B cell (primary cell): ENCODE measurements around the gene NCK2. TPM values are rescaled to one million over a fixed set of nuclear protein-coding genes. Genes with fewer than 3 reads are reported as not detected.
A peak's percentile ranks its signal among the peaks of the same experiment; 100 is the strongest.

Experiments used
- ATAC-seq: fragments of 200-7000 bp; cut with Tn5 transposase; one replicate; pipeline ENCODE4 v1.10.0; 2021; ENCODE audit warnings: low read depth, mild to moderate bottlenecking, moderate number of reproducible peaks, moderate library complexity
- CTCF ChIA-PET: fragments of 350-600 bp; sonication (Branson Sonifier 250); formaldehyde crosslinking; loops from one replicate; lab custom pipeline; 2021; ENCODE audit warnings: antibody characterized with exemption, inconsistent platforms; lab: Charles Lee
- POLR2A ChIA-PET: fragments of 350-600 bp; sonication (Branson Sonifier 250); formaldehyde crosslinking; loops from one replicate; lab custom pipeline; 2021; ENCODE audit warnings: antibody characterized with exemption; lab: Charles Lee
- DNase-seq: peaks from one replicate; pipeline ENCODE4 v3.0.0; 2013
- H2AFZ ChIP-seq: 2 replicates; pipeline ENCODE4 v1.6.1; 2012; ENCODE audit warnings: mild to moderate bottlenecking, low read depth, low read length; ENCODE audit not compliant: insufficient read depth, poor library complexity, severe bottlenecking
- H3K27ac ChIP-seq, 2 donors: 1 replicate in 1 of 2; 2 replicates in 1 of 2; pipeline ENCODE4 v1.5.1; 2012 to 2013; ENCODE audit warnings: low read length in 2 of 2, mild to moderate bottlenecking in 2 of 2, moderate library complexity in 1 of 2
- H3K27me3 ChIP-seq, 4 experiments: fragments of 200-600 bp in 1 of 4; sonication (generic) in 1 of 4; replicated peaks in 1 of 4; 1 replicate in 2 of 4; 2 replicates in 2 of 4; pipeline versions ENCODE4 v1.6.1 to v1.7.0; 2013 to 2016; ENCODE audit warnings: low read length in 3 of 4, mild to moderate bottlenecking in 2 of 4, mixed read lengths in 1 of 4, moderate library complexity in 1 of 4; ENCODE audit not compliant: insufficient read depth in 4 of 4, control insufficient read depth in 3 of 4; ENCODE audit errors: control extremely low read depth in 1 of 4
- H3K36me3 ChIP-seq, 2 experiments: replicated peaks in 1 of 2; 1 replicate in 1 of 2; 2 replicates in 1 of 2; pipeline versions ENCODE4 v1.6.1 to v1.7.1; 2013; ENCODE audit warnings: low read length in 1 of 2; ENCODE audit not compliant: insufficient read depth in 2 of 2, control insufficient read depth in 1 of 2; ENCODE audit errors: control extremely low read depth in 1 of 2, extremely low read depth in 1 of 2
- H3K4me1 ChIP-seq, 2 donors: fragments of 200-600 bp in 1 of 2; sonication (generic) in 1 of 2; 1 replicate in 1 of 2; 2 replicates in 1 of 2; pipeline versions ENCODE4 v1.5.1 to v1.6.1; 2013 to 2017; ENCODE audit warnings: low read length in 2 of 2; ENCODE audit not compliant: control insufficient read depth in 2 of 2, insufficient read depth in 2 of 2
- H3K4me2 ChIP-seq: replicated peaks from 2 replicates; pipeline ENCODE3; 2012; ENCODE audit warnings: mild to moderate bottlenecking, low read depth, low read length; ENCODE audit not compliant: poor library complexity, severe bottlenecking
- H3K4me3 ChIP-seq, 5 experiments: fragments of 200-600 bp in 1 of 5; sonication (generic) in 1 of 5; 1 replicate in 3 of 5; 2 replicates in 2 of 5; pipeline versions ENCODE4 v1.5.1 to v1.7.0; 2011 to 2016; ENCODE audit warnings: low read length in 4 of 5, mild to moderate bottlenecking in 4 of 5, low read depth in 2 of 5, control low read depth in 1 of 5, moderate library complexity in 1 of 5; ENCODE audit not compliant: insufficient read depth in 1 of 5; ENCODE audit errors: control extremely low read depth in 1 of 5, extremely low read depth in 1 of 5
- H3K79me2 ChIP-seq: fragments of 200-600 bp; sonication (generic); one replicate; pipeline ENCODE4 v1.6.0; 2016; ENCODE audit warnings: low read length; ENCODE audit not compliant: control insufficient read depth, insufficient read depth
- H3K9ac ChIP-seq: fragments of 200-600 bp; sonication (generic); 2 replicates; pipeline ENCODE4 v1.6.1; 2017; ENCODE audit warnings: mild to moderate bottlenecking, low read length, moderate library complexity
- H3K9me3 ChIP-seq, 3 donors: one replicate each; pipeline versions ENCODE4 v1.6.1 to v1.7.1; 2013; ENCODE audit warnings: low read length in 2 of 3; ENCODE audit not compliant: control insufficient read depth in 2 of 3, insufficient read depth in 1 of 3; ENCODE audit errors: control extremely low read depth in 1 of 3
- H4K20me1 ChIP-seq: 2 replicates; pipeline ENCODE4 v1.6.0; 2012; ENCODE audit warnings: mild to moderate bottlenecking, low read length; ENCODE audit not compliant: insufficient read depth, control insufficient read depth, poor library complexity, severe bottlenecking
- H3K27ac Mint-ChIP-seq: one replicate; pipeline ENCODE4 v1.8.0; 2021; ENCODE audit warnings: mixed read lengths
- H3K27me3 Mint-ChIP-seq: one replicate; pipeline ENCODE4 v1.8.0; 2021; ENCODE audit warnings: mixed read lengths
- H3K4me1 Mint-ChIP-seq: one replicate; pipeline ENCODE4 v1.8.0; 2021; ENCODE audit warnings: mixed read lengths
- H3K4me3 Mint-ChIP-seq: one replicate; pipeline ENCODE4 v1.8.0; 2021; ENCODE audit warnings: mixed read lengths
- H3K9me3 Mint-ChIP-seq: one replicate; pipeline ENCODE4 v1.8.0; 2022; ENCODE audit warnings: mixed read lengths; ENCODE audit not compliant: insufficient read depth
- EZH2 ChIP-seq: IDR thresholded peaks from 2 replicates; pipeline ENCODE4 v1.6.1; 2012; ENCODE audit warnings: borderline replicate concordance, low read depth, mild to moderate bottlenecking, moderate library complexity, low read length; ENCODE audit not compliant: insufficient read depth, poor library complexity, severe bottlenecking
- whole genome bisulfite sequencing: methylation state at CpG from one replicate; pipeline ENCODE4 v1.1.5; 2013; ENCODE audit warnings: missing lambda C conversion rate; ENCODE audit not compliant: insufficient coverage; 5-methylcytosine and 5-hydroxymethylcytosine counted together
- intact Hi-C: fragments of 100-400 bp; cut with micrococcal nuclease; formaldehyde crosslinking; loops from one replicate; pipeline ENCODE4 v1.10.0; 2022
- polyA plus RNA-seq: library from polyadenylated mRNA; depleted of rRNA; stranded (reverse); fragments of >200 nt; gene quantifications from 2 replicates; pipeline ENCODE4 v1.2.3, GENCODE V29; 2012
- total RNA-seq, 2 donors: library from RNA; stranded (reverse); fragments of 120-200 nt in 1 of 2; gene quantifications; 1 replicate in 1 of 2; 2 replicates in 1 of 2; pipeline versions ENCODE4 v1.2.3 to v1.2.4, GENCODE V29; 2013 to 2022
- TF ChIP-seq, protein P1 (sequence below): fragments of 200-600 bp; IDR thresholded peaks from one replicate; pipeline ENCODE4 v1.8.0; 2022; ENCODE audit warnings: antibody characterized with exemption, mild to moderate bottlenecking

The NCK2 gene
- total and polyA plus RNA-seq, 2 donors (not counting 1 experiment from before 2014, with no cell fraction given) = 64.2 to 72.3 TPM

DNA sequence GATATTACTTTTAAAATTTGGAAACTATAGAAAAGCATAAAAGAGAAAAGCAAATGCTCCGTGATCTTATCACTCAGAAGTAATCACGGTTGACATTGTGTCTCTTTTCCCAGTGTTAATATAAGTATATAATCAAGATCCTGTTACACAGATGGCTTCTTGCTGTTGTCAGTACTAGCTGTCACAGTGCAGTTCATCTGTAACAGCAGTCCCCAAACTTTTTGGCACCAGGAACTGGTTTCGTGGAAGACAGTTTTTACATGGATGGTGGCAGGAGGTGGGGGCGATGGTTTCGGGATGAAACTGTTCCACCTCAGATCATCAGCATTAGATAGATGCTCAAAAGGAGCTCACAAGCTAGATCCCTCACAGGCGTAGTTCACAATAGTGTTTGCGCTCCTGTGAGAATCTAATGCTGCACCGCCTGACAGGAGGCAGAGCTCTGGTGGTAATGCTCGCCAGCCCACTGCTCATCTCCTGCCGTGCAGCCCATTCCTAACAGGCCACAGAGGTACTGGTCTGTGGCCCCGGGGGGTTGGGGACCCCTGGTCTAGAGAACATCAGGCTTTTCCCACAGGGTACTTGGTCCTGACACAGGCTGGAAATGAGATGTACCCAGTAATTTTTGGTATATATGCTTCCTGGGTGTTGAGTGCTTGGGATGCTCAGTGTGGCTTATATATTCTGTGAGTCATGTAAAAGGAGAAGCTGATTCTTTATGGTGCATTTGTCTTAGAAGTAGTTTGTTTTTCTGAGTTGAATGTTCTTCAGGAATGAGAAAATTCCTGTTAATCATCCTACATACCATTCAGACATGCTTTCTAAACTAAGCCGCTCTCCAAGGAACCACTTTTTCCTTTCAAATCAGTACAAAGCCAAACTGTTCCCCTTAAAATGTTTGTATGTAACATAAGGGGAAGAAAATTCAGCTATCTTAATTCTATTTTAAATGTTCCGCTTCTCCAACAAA, 121.8 kb downstream of the NCK2 start:
- no peaks in the 10 kb centered on the region for H3K27me3 Mint-ChIP-seq
- peaks cover 99% of the 10 kb centered on the region for H3K79me2 ChIP-seq
- no peak overlapping the region for H3K27ac ChIP-seq
- H3K4me2 ChIP-seq = no peak overlapping the region
- ATAC-seq (no peak), DNase-seq (no peak)
- peaks cover 1 to 34% of the 10 kb centered on the region in 2 experiments for H3K36me3 ChIP-seq
- no peaks in the 10 kb centered on the region for H3K27me3 ChIP-seq
- TF ChIP-seq EZH2 = no peak
- TF ChIP-seq, protein P1, sequence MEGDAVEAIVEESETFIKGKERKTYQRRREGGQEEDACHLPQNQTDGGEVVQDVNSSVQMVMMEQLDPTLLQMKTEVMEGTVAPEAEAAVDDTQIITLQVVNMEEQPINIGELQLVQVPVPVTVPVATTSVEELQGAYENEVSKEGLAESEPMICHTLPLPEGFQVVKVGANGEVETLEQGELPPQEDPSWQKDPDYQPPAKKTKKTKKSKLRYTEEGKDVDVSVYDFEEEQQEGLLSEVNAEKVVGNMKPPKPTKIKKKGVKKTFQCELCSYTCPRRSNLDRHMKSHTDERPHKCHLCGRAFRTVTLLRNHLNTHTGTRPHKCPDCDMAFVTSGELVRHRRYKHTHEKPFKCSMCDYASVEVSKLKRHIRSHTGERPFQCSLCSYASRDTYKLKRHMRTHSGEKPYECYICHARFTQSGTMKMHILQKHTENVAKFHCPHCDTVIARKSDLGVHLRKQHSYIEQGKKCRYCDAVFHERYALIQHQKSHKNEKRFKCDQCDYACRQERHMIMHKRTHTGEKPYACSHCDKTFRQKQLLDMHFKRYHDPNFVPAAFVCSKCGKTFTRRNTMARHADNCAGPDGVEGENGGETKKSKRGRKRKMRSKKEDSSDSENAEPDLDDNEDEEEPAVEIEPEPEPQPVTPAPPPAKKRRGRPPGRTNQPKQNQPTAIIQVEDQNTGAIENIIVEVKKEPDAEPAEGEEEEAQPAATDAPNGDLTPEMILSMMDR = no peak
- H4K20me1 ChIP-seq = peaks cover 92% of the 10 kb centered on the region
- POLR2A ChIA-PET = no interaction called here
- CTCF ChIA-PET = no interaction called here
- peaks cover 71% of the 10 kb centered on the region for H3K4me1 Mint-ChIP-seq
- 97% methylated on average over 8 of the region's 13 CpGs for WGBS
- H3K9me3 Mint-ChIP-seq = no peaks in the 10 kb centered on the region
- intact Hi-C loops = loop anchor here (5.0 kb wide), 1 partner anchor 34 kb away; no protein-coding TSS in a partner anchor
- no peak overlapping the region for H3K4me3 Mint-ChIP-seq
- H3K4me1 ChIP-seq = peaks cover 22 to 36% of the 10 kb centered on the region in 2 donors
- no peak overlapping the region for H2AFZ ChIP-seq
- H3K27ac Mint-ChIP-seq = no peak overlapping the region
- no peaks in the 10 kb centered on the region for H3K9me3 ChIP-seq
- no peak overlapping the region for H3K9ac ChIP-seq
- no peak overlapping the region for H3K4me3 ChIP-seq

DNA sequence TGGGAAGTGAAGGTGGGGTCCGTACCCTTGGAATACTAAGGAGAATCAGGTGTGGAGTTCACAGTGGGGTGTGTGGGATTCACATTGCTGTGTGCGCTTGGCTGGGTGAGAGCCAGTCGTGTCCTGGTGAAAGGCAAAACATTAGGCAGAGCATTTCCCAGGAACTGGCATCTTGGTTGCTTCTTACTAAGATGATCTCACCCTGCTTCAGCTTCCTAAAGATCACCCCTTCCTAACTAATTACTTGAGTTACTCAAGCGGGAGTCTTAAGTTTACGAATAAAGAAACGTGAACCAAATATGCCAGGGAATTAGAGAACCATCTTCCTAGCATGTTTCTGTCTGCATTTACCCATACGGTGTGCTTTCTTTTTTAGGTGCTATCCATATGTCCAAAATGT, 122.9 kb downstream of the NCK2 start:
- H3K9me3 Mint-ChIP-seq = no peaks in the 10 kb centered on the region
- peaks cover 79% of the 10 kb centered on the region for H3K4me1 Mint-ChIP-seq
- Histone ChIP-seq H3K4me2 (peak overlapping the region; percentile 29), H3K79me2 (peaks cover 99% of the 10 kb centered on the region), H3K4me1 (peaks cover 30 to 45% of the 10 kb centered on the region in 2 donors), H2AFZ (no peak overlapping the region), H3K4me3 (no peak overlapping the region), H3K9ac (no peak overlapping the region), H3K27ac (peak overlapping the region in 1 of 2 donors; percentile 8), H3K36me3 (peaks cover 1 to 32% of the 10 kb centered on the region in 2 experiments), H3K27me3 (no peaks in the 10 kb centered on the region), H4K20me1 (peaks cover 92% of the 10 kb centered on the region), H3K9me3 (no peaks in the 10 kb centered on the region)
- TF ChIP-seq, protein P1 = no peak
- TF ChIP-seq EZH2 = no peak
- 96% methylated on average over 3 of the region's 7 CpGs for WGBS
- H3K27ac Mint-ChIP-seq = peak overlapping the region; percentile 83
- POLR2A ChIA-PET = no interaction called here
- ATAC-seq (no peak), DNase-seq (no peak)
- H3K27me3 Mint-ChIP-seq = no peaks in the 10 kb centered on the region
- intact Hi-C loops = loop anchor here (5.0 kb wide), 1 partner anchor 35 kb away; no protein-coding TSS in a partner anchor
- peak overlapping the region; percentile 44 for H3K4me3 Mint-ChIP-seq
- CTCF ChIA-PET = no interaction called here
